CD4-positive, CD25-positive, alpha-beta regulatory T cell (primary cell): ENCODE results near the gene PXK. TPM values are rescaled to one million over a fixed set of nuclear protein-coding genes. Genes with fewer than 3 reads are reported as not detected.

Experiments used
- ATAC-seq, 2 donors: fragments of 150-1000 bp; cut with Tn5 transposase; one replicate each; pipeline ENCODE4 v1.10.0; 2021; ENCODE audit warnings: low read depth in 2 of 2, moderate number of reproducible peaks in 2 of 2, moderate library complexity in 1 of 2
- DNase-seq, 3 donors: peaks; one replicate each; pipeline versions ENCODE4 v3.0.0 to v3.0.0-alpha.2; 2012 to 2022; ENCODE audit warnings: mixed read lengths in 1 of 3
- H3K27ac ChIP-seq: one replicate; pipeline ENCODE4 v1.7.0; 2013; ENCODE audit warnings: mild to moderate bottlenecking, low read length; ENCODE audit not compliant: insufficient read depth, poor library complexity, severe bottlenecking
- H3K27me3 ChIP-seq: one replicate; pipeline ENCODE4 v1.7.0; 2013; ENCODE audit warnings: low read length; ENCODE audit not compliant: control insufficient read depth, insufficient read depth
- H3K36me3 ChIP-seq: one replicate; pipeline ENCODE4 v1.7.0; 2013; ENCODE audit warnings: mild to moderate bottlenecking, low read length, moderate library complexity; ENCODE audit not compliant: control insufficient read depth, insufficient read depth
- H3K4me1 ChIP-seq: 2 replicates; pipeline ENCODE4 v1.7.0; 2013; ENCODE audit warnings: mild to moderate bottlenecking, low read length; ENCODE audit not compliant: insufficient read depth, control insufficient read depth, poor library complexity, severe bottlenecking
- H3K4me3 ChIP-seq: one replicate; pipeline ENCODE4 v1.7.0; 2013; ENCODE audit warnings: low read depth, mild to moderate bottlenecking, low read length, moderate library complexity
- H3K9me3 ChIP-seq, 2 experiments: 1 replicate in 1 of 2; 2 replicates in 1 of 2; pipeline ENCODE4 v1.7.0; 2013; ENCODE audit warnings: low read length in 2 of 2, mild to moderate bottlenecking in 1 of 2, moderate library complexity in 1 of 2; ENCODE audit not compliant: control insufficient read depth in 2 of 2
- H3K27ac Mint-ChIP-seq, 3 donors: one replicate each; pipeline ENCODE4 v1.8.0; 2020 to 2022; ENCODE audit warnings: mild to moderate bottlenecking in 3 of 3, mixed read lengths in 3 of 3, moderate library complexity in 2 of 3
- H3K27me3 Mint-ChIP-seq: one replicate; pipeline ENCODE4 v1.8.0; 2022; ENCODE audit warnings: mild to moderate bottlenecking, mixed read lengths
- H3K36me3 Mint-ChIP-seq: one replicate; pipeline ENCODE4 v1.8.0; 2020; ENCODE audit warnings: mixed read lengths
- H3K4me1 Mint-ChIP-seq, 4 donors: one replicate each; pipeline ENCODE4 v1.8.0; 2020 to 2022; ENCODE audit warnings: mixed read lengths in 4 of 4, mild to moderate bottlenecking in 1 of 4
- H3K4me3 Mint-ChIP-seq, 4 donors: one replicate each; pipeline ENCODE4 v1.8.0; 2020 to 2022; ENCODE audit warnings: mild to moderate bottlenecking in 4 of 4, mixed read lengths in 4 of 4, moderate library complexity in 3 of 4
- H3K9me3 Mint-ChIP-seq, 7 donors: one replicate each; pipeline ENCODE4 v1.8.0; 2020 to 2022; ENCODE audit warnings: mixed read lengths in 7 of 7, mild to moderate bottlenecking in 3 of 7, moderate library complexity in 2 of 7
- polyA plus RNA-seq, 4 donors: library from polyadenylated mRNA; unstranded; fragments of 300-500 nt; fragmentation: Illumina TruSeq; gene quantifications; one replicate each; pipeline ENCODE4 v1.2.3, GENCODE V29; 2021
- total RNA-seq: library from RNA; stranded (reverse); gene quantifications from one replicate; pipeline ENCODE4 v1.2.3, GENCODE V29; 2022

The PXK gene
- total and polyA plus RNA-seq, 5 donors from 2014 or later: 21.8 to 32.6 (median 31.8) TPM

- H3K4me1 Mint-ChIP-seq: peaks cover 8 to 24% (median 9%) of the 10 kb centered on the region in 4 donors
- peaks cover 35% of the 10 kb centered on the region for H3K36me3 Mint-ChIP-seq
- no peaks in the 10 kb centered on the region for H3K9me3 ChIP-seq
- H3K4me3 Mint-ChIP-seq: no peak overlapping the region
- no peaks in the 10 kb centered on the region for H3K27me3 Mint-ChIP-seq
- H3K4me3 ChIP-seq: no peak overlapping the region
- DNase-seq (no peak), ATAC-seq (no peak)
- H3K27me3 ChIP-seq: no peaks in the 10 kb centered on the region
- H3K27ac Mint-ChIP-seq: peak overlapping the region in 1 of 3 donors; percentile 71
- H3K4me1 ChIP-seq: no peaks in the 10 kb centered on the region
- no peaks in the 10 kb centered on the region for H3K9me3 Mint-ChIP-seq
- peaks cover 4% of the 10 kb centered on the region for H3K36me3 ChIP-seq
- no peak overlapping the region for H3K27ac ChIP-seq
These were observed 54.1 kb downstream of the PXK start for GRCh38 chr3:58386626-58387365.

- H3K9me3 ChIP-seq: no peaks in the 10 kb centered on the region
- no peak overlapping the region for H3K27ac ChIP-seq
- no peak overlapping the region for H3K4me3 ChIP-seq
- H3K4me1 ChIP-seq: no peaks in the 10 kb centered on the region
- no peaks in the 10 kb centered on the region for H3K36me3 ChIP-seq
- Mint-ChIP-seq H3K27me3 (no peaks in the 10 kb centered on the region), H3K36me3 (peaks cover 36% of the 10 kb centered on the region), H3K4me1 (peaks cover 8 to 24% (median 10%) of the 10 kb centered on the region in 4 donors), H3K9me3 (no peaks in the 10 kb centered on the region), H3K27ac (peak overlapping the region in 2 of 3 donors; percentile 68 to 71), H3K4me3 (no peak overlapping the region)
- ATAC-seq: no peak
- no peak for DNase-seq
- no peaks in the 10 kb centered on the region for H3K27me3 ChIP-seq
These were observed 55.2 kb downstream of the PXK start for GRCh38 chr3:58387650-58388546.

- no peak overlapping the region for H3K27ac Mint-ChIP-seq
- no peak overlapping the region for H3K4me3 Mint-ChIP-seq
- no peak overlapping the region for H3K4me3 ChIP-seq
These were observed 55.9 kb downstream of the PXK start for GRCh38 chr3:58388550-58389091.

DNA sequence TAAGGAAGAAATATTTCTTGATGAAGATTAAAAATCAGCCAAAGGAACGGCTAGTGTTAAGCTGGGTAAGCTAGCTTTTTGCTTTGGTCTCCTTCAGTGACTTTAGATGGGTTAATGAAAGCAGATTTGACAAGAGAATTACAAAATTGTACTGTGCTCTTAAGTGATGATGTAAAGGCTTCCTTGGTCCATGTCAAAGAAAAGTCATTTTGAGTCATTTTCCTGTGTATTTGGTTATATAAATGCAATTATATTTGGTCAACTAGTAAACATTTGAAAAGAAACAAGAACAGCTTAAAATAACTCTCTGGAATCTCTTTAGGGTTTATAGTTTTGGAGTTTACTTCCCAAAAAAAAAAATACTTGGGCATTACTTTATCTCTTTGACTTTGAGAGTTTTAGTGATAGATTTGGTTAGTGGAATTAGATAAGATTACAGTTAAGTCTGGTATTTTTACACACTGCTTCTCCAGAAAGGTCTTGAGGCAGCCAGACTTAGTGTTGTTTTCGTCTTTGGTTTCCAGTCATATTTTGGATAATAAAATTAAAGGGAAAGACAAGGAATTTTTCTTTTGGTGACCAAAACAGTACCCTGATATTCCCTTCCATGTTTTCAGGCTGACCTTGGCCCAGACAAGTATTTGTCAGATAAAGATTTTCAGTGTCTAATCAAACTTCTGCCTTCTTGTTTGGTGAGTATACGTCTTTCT is 58.6 kb downstream of the PXK start:
- Mint-ChIP-seq H3K9me3 (no peaks in the 10 kb centered on the region), H3K4me3 (no peak overlapping the region), H3K27ac (no peak overlapping the region), H3K27me3 (no peaks in the 10 kb centered on the region), H3K4me1 (peaks cover 7 to 24% (median 10%) of the 10 kb centered on the region in 4 donors), H3K36me3 (peaks cover 35% of the 10 kb centered on the region)
- no peaks in the 10 kb centered on the region for H3K27me3 ChIP-seq
- DNase-seq (no peak), ATAC-seq (no peak)
- no peak overlapping the region for H3K4me3 ChIP-seq
- peaks cover 20% of the 10 kb centered on the region for H3K36me3 ChIP-seq
- no peaks in the 10 kb centered on the region for H3K9me3 ChIP-seq
- no peak overlapping the region for H3K27ac ChIP-seq
- H3K4me1 ChIP-seq: no peaks in the 10 kb centered on the region

More at GRCh38 chr3:58388550-58389091, 55.9 kb downstream of the PXK start:
- H3K4me1 ChIP-seq: no peaks in the 10 kb centered on the region
- Mint-ChIP-seq H3K27me3 (no peaks in the 10 kb centered on the region), H3K9me3 (no peaks in the 10 kb centered on the region), H3K4me1 (peaks cover 8 to 24% (median 10%) of the 10 kb centered on the region in 4 donors), H3K36me3 (peaks cover 34% of the 10 kb centered on the region)
- DNase-seq (no peak), ATAC-seq (no peak)
- no peaks in the 10 kb centered on the region for H3K36me3 ChIP-seq
- no peaks in the 10 kb centered on the region for H3K9me3 ChIP-seq
- no peak overlapping the region for H3K27ac ChIP-seq
- H3K27me3 ChIP-seq: no peaks in the 10 kb centered on the region

DNA sequence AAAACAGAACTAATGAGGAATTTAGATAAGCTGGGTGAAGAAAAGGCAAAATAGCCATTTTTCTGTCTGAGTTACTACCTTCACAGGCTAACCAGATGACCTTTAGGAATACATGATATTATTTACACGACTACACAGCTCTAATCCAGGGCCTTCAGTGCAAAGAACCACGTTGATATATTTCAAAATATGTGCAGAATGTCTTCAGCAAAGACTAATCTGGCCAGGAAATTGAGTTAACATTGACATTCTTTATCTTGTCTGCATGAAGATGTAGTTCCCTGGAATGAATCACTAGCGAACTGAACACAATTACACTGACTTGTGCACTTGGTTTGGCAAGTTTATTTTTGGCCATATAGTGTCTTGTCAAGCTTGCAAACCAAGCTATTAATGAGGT is 59.5 kb downstream of the PXK start:
- H3K27ac Mint-ChIP-seq: no peak overlapping the region
- no peaks in the 10 kb centered on the region for H3K27me3 ChIP-seq
- H3K4me3 Mint-ChIP-seq: no peak overlapping the region
- ATAC-seq: no peak
- no peak for DNase-seq
- H3K4me1 ChIP-seq: no peaks in the 10 kb centered on the region
- H3K9me3 Mint-ChIP-seq: no peaks in the 10 kb centered on the region
- no peaks in the 10 kb centered on the region for H3K27me3 Mint-ChIP-seq
- H3K36me3 Mint-ChIP-seq: peaks cover 37% of the 10 kb centered on the region
- H3K27ac ChIP-seq: no peak overlapping the region
- H3K9me3 ChIP-seq: no peaks in the 10 kb centered on the region
- H3K4me1 Mint-ChIP-seq: peaks cover 6 to 21% (median 10%) of the 10 kb centered on the region in 4 donors
- H3K36me3 ChIP-seq: peaks cover 28% of the 10 kb centered on the region
- no peak overlapping the region for H3K4me3 ChIP-seq

DNA sequence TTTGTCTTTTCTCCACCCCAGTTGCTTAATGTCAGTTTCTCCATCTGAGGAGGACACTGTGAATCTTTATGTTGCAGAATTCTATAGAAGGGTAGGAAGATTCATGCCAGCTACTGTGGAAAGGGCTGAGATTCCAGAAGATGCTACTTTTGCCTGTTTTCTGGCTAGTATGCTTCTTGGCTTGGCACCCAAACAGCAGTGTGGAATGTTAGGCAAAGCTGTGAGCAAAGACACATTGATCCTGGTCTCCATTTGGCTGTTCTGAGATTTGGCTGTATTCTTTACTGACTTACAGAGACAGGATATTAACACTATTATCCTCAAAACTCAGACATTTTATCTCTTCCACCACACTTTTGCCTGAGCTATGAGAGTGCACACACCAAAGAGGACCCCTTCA is 61.6 kb downstream of the PXK start:
- Histone ChIP-seq H3K36me3 (peaks cover 48% of the 10 kb centered on the region), H3K27ac (no peak overlapping the region), H3K4me3 (no peak overlapping the region), H3K4me1 (no peaks in the 10 kb centered on the region), H3K27me3 (no peaks in the 10 kb centered on the region), H3K9me3 (no peaks in the 10 kb centered on the region)
- Mint-ChIP-seq H3K27me3 (no peaks in the 10 kb centered on the region), H3K36me3 (peaks cover 47% of the 10 kb centered on the region), H3K27ac (no peak overlapping the region), H3K4me1 (peaks cover 0 to 7% (median 4%) of the 10 kb centered on the region in 4 donors), H3K9me3 (no peaks in the 10 kb centered on the region), H3K4me3 (no peak overlapping the region)
- ATAC-seq: no peak
- no peak for DNase-seq

GRCh38 chr3:58398669-58399333 is 66.1 kb downstream of the PXK start:
- Histone ChIP-seq H3K36me3 (peaks cover 61% of the 10 kb centered on the region), H3K27me3 (no peaks in the 10 kb centered on the region), H3K4me1 (no peaks in the 10 kb centered on the region), H3K27ac (no peak overlapping the region), H3K4me3 (no peak overlapping the region), H3K9me3 (no peaks in the 10 kb centered on the region)
- no peak for ATAC-seq
- no peak overlapping the region for H3K27ac Mint-ChIP-seq
- H3K36me3 Mint-ChIP-seq: peaks cover 45% of the 10 kb centered on the region
- H3K27me3 Mint-ChIP-seq: no peaks in the 10 kb centered on the region
- no peaks in the 10 kb centered on the region for H3K9me3 Mint-ChIP-seq
- H3K4me1 Mint-ChIP-seq: peaks cover 0 to 6% (median 1%) of the 10 kb centered on the region in 4 donors
- DNase-seq: no peak
- H3K4me3 Mint-ChIP-seq: no peak overlapping the region
